ENCODE results near the gene SH3BP4.

Gene SH3BP4

DNA sequence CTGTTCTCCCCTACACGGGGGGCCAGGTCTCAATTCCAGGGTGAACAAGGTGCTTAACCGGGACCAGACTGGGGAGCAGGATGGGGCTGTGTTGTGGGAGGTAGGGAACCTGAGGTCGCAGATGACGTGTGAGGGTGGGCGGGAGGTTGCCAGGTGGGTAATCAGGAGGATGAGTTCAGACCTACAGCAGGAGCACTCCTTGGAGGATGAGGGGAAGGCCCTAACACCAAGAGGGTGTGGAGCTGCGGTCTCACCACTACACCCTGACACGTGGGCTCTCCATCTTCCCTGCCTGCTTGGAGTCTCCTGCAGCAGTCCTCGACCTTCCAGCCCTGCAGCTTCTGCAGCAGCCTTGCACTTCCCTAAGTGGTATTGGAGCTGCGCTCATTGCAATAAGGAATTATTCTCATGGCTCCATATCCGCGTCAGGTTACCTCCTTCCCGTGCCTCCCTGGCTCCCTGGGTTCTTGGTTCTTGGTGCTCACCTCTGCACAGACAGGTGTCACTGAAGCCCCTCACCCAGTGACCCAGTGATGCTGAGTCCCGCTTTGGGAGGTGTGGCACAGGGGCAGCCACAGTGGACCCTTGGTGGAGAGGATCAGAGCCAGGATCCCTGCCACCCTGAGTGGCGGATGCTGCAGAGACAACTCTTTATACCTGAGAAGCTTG lies 15.5 kb downstream of the SH3BP4 start:
- no peak for DNase-seq (ENCODE audit: low read depth in 2 of 2)

DNA sequence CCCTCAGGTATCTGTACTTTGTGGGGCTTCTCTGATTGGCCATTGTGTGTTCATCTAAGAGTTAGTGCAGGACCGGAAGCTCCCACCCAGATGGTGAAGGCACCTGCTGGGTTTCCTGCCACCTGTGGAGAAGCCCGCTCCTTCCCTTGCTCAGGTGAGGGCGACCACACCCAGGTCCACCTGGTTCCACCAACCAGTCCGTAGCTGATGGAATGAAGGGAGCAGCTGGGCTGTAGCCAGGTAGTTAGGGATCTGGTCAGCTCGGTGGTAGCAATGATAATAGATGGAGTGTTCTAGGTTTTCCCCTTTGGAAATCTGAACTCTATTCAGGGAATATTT lies 16.0 kb downstream of the SH3BP4 start:
- no peak for DNase-seq (ENCODE audit: low read depth in 2 of 2)

DNA sequence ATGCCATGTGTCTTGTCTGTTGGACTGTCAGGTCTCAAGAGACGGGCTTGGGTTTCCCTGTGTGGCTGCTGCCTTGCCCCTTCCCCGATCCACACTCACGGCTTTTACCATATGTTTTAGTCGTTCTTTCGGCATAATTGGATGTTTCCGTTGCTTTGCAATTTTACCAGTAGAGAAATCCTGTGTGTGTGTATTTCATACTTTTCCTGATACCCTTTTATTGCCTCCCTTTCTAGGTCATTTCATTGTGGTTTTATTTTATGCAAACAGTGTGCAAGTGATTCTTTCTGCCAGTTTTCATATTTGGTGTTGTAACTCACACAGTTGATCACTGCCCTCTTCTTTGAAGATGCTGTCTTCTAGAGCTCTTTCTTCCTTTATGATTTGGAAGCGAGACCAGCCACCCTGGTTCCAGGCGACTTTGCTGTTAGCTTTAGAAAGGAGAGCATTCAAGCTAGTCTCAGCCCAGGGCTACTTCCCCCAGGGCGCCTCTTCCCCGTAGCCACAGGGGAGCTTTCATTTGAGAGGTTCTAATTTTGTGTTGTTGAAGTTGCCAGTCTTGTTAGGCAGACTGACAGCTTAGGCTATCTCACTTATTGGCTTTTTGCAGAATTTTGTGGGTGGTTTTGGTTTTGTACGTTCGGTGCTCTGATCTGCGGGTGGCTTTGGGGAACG lies 17.0 kb downstream of the SH3BP4 start:
- DNase-seq (ENCODE audit: low read depth in 2 of 2): no peak

DNA sequence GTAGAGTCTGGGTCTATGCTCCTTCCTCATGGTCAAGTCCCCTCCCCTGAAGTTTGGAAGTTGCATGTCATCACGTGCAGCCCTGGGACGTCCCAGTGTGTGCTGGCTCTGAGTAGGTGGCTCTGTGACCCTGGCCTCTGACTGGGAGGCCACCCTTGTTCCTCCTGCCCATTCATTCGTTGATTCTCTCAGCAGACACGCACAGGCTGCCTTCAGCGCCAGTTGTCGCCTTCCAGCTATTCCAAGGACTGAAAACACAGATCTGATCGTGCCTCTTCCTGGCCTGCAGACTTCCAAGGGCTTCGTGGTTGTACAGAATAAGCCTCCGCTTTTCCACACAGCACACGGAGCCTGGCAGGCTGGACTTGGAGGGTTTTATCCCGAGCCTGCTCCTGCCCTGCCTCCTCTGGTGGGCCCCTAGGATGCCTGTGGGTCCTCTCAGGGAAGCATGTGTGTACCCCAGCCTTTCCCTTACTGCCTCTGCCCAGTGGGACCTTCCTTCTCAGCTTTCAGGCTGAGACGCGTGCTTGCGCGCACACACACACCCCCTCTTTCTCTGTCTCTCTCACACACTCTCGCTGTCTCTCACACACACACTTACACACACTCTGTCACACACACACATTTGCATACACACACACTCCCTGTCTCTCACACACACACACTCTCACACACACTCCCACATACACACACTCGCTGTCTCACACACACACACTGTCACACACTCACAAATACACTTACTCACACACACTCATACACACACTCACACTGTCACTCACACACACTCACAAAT lies 17.7 kb downstream of the SH3BP4 start:
- no peak for DNase-seq (ENCODE audit: low read depth in 2 of 2)

DNA sequence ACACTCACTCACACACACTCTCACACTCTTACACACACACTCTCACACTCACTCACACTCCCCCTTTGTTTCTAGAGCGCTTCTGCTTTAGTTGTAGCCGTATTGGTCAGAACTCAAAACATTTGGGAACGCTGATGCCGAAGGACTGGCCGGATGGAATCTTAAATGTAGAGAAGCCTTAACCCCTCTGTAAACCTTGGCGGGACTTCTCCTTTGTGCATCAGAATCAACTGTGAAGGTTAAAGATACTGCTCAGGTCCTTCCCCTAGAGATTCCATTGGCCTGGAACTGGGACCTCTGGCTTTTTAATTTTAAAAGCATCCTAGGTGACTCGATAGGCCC lies 18.3 kb downstream of the SH3BP4 start:
- DNase-seq (ENCODE audit: low read depth in 2 of 2): no peak

DNA sequence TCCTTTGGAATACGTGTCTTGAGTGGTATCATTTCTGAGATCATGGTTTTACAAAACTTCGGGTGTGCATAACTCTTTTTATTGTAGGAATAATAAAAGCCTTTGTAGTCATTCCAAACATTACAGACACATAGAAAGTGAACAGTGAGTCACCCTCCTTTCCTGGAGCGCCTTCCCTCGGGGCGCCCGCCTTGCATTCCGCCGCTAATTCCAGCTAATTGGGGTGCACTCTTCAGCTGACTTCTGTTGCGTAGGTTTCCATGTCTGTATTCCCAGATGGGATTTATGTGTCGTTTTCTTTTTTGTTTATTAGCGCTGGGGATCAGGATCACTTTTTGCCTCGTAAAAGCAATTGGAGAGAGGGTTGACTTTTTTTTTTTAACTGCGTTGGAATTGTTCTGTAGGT lies 18.7 kb downstream of the SH3BP4 start:
- no peak for DNase-seq (ENCODE audit: low read depth in 2 of 2)

DNA sequence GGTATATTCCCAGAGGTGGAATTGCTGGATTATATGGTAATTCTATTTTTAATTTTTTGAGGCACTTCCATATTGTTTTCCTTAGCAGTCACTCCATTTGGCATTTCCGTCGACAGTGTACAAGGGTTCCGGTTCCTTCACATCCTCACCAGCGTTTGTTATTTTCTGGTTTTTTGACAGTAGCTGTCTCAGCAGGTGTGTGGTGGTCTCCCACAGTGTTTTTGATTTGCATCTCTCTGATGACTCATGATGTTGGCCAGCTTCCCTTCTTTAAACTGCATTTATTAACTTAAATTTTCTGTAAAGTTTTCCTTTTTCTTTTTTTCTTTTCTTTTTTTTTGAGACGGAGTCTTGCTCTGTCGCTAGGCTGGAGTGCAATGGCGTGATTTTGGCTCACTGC lies 19.7 kb downstream of the SH3BP4 start:
- DNase-seq (ENCODE audit: low read depth in 2 of 2): no peak

DNA sequence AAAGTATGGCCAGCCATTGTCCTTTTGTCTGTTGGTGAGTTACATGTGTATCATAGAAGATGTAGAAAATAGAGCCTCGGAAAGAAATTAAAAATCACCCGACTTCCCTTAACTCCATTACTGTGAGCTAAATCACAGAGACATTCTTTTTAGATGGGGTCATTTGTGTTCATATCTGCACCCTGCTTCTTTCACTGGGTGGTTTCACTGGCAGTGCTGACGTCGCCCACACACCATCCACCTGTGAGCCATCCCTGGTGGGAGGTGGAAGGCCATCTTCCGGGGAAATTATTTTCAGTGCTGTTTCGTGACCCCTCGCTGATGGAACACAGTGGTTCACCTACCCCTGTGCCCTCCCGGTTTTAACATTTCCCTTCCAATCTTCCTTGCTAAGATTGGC lies 21.2 kb downstream of the SH3BP4 start:
- no peak for DNase-seq (ENCODE audit: low read depth in 2 of 2)

DNA sequence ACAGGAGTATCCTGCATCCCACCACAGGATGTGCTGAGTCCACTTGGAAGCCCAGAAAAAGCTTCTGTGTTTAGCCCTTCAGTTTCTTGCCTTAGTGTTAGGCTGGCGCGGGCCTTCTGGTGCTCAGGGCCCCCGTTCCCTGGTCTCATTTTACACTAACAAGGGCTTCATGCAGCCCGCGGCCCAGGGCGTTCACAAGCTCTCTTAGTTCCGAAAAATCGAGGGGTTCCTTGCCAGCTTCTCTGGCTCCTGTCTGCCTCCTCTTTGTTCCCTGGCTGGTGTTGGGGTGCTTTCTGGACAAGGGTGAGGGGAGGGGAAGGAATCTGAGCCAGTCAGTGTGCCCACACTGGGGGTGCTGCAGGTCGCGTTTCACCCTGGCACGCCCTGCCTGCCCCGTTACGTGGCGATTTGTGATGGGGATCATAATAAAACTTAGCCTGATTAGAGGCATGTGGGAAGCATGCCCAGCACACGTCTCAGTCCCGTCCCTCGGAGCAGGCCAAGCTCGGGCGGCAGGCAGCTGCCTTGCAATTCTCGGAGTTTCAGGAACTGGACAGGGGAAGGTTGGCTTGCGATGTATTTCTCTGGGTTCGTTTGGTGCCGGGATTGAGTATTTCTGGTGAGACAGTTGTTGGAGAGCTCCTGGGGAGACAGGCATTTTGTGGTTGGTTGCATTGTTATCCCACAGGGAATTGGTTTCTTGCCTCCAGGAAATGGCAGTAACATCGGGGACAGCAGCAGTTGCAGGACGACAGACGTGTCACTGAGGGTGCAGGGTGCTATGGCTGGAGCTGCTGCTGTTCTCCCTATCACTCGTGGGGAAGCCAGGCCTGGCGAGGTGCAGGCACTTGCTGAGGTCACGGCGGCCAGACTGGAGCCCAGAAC lies 22.9 kb downstream of the SH3BP4 start:
- DNase-seq (ENCODE audit: low read depth in 2 of 2): no peak

DNA sequence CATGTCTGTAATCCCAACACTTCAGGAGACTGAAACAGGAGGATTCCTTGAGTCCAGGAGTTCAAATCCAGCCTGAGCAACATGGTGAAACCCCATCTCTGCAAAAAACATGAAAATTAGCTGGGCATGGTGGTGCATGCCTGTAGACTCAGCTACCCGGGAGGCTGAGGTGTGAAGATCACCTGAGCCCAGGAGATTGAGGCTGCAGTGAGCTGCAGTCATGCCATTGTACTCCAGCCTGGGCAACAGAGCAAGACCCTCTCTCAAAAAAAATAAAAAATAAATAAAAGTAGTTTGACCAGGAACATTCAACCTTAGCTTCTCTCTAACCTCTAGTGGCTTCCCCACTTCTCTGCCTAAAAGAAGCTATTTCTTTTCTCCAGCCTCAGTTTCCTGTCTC lies 23.8 kb downstream of the SH3BP4 start:
- no peak for DNase-seq (ENCODE audit: low read depth in 2 of 2)

DNA sequence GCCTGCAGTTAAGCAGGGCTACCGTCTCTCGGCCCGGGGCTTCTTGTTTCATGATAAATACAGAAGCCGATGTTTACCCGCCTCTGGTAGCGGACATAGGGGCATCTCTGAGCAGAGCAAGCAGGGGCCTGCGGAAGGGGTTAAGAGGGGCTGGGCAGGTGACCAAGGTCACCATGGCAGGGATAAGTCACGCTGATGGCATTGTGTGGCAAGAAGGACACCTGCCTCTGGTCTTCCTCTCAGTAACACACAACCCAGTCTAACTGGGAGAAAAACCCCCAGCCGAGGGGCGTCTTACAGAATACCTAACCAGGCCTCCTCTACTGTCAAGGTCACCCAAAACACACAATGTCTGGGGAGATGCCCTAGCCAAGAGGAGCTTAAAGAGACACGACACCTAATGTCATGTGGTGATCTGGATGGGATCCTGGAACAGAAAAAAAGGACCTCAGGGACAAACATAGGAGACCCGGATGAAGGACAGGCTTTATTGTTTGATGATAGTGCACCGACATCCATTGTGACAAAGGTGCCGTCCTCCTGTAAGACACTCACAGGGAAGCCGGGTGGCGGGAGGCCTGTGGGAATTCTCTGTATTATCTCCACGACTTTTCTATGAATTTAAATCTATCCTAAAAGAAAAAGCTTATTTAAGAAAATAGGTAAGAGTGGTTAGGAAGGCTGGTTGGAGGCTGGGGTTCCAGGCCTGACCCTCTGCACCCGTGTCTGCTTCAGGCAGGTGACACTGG lies 24.8 kb downstream of the SH3BP4 start:
- no peak for DNase-seq (ENCODE audit: low read depth in 2 of 2)

DNA sequence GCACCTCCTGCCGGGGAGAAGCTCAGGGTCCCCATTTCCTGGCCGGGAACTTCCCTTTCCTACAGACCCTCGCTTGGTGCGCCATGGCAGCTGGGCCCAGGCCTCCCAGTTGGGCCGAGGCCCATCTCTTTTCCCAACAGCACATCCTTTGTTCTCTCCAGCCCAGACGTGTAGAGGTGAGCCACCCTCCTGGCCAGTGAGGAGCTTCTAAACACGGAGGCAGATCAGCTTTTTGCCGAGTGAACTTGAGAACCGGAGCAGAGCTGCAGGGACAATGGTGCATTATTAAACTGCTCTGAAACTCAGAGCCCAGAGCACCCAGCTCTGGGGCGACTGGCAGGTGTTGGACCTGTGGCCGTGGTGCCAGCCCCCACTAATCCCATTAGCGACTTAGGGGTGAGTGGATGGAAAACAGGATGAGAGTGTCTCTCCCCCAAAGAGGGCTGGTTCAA lies 25.4 kb downstream of the SH3BP4 start:
- no peak for DNase-seq (ENCODE audit: low read depth in 2 of 2)

DNA sequence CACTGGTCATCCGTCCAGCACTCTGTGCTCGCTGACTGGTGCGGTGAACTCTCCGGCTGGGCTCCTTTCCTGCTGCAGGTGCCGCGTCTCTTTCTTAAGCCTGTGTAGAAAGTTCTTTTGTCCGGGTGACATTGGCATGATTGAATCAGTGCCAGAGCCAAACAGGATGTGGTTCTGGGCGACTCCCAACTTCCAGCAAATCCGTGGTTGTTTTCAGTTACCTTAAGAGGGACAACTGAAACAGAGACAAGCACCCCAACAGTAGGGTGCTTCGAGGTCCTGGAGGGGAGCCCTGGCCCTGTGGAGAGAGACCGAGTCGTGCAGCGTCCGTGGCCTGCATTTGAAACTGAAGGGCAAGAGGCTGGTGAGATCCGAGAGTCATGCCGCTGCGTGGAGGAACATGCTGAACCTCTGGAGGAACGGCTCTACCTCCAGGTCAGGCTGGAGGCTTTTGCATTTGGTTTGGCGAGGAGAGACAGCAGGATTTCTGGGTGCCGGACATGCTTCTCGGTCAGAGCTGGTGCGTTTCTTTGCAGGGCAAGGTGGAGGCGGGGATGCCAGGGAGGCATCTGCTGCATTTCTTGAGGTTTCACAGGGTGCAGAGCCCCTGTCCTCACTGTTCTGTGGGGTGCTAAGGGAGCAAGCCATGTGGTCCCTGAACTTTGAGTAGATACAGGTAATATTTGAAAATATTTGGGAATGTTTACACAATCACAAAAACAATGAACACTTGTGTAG lies 26.8 kb downstream of the SH3BP4 start:
- DNase-seq (ENCODE audit: low read depth in 2 of 2): no peak

DNA sequence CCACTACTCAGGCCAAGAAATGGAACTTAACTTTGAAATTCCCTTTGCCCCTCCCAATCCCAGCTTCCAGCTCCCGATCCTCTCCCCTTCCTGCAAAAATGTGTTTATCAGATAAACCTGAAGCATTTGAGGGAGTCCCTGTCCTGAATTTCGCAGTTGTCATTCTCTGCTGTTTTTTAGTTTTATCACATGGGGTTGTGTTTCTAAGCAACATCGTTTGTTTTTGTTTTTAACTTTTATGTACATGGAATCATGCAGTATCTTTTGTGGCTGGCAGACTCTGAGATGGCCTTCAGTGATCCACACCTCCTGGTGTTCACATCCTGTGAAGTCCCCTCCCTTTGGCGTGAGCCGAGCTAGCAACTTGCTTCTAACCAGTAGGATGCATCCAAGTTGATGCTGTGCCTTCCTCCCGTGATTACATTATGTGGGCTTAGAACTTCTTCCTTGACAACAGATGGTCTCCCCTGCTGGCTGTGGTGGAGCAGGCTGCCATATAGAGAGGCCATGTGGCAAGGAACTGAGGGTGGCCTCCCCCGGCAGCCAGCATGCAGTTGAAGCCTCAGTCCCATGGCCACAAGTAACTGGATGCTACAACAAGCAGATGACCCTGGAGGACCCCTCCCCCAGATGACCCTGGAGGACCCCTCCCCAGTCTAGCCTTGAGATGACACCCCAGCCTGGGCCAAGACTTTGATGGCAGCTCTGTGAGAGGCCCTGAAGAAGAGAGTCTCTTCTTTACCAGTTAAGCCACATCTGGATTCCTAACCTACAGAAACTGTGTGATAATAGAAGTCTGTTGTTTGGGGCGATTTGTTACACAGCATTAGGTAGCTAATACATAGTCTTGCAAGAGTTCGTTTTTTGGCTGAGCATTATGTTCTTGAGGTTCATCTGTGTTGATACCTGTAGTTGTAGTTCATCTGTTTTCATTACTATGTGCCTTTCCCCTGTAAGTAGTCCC lies 27.7 kb downstream of the SH3BP4 start:
- no peak for DNase-seq (ENCODE audit: low read depth in 2 of 2)

DNA sequence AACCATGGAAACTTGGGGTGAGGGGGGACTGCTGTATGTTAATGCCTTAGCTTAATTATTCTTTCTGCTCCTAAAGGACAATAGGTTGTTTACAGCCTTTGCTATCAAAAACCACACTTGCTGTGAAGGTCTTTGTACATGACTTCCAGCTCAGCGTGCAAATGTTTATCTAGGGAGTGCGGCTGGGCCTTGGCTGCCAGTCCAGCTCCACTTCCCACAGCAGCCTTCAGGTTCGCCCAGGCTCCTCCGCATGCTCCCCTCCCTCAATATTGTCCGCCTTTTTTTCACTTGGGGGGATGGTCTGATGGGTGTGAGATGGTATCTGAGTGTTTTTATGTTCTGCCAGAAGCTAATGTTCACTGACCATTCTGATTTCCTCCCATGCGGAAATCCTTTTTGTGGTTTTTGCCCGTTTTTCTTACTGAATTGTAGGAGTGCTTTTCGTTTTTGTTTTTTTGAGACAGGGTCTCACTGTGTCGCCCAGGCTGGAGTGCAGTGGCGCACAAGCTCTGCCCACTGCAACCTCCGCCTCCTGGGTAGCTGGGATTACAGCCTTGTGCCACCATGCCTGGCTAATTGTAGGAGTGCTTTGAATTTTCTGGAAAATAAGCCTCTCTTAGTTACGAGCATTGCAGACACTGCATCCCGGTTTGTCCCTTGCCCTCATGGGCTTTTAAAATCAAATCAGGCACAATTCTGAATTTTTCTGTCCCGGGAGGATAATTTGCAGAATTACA lies 28.8 kb downstream of the SH3BP4 start:
- DNase-seq (ENCODE audit: low read depth in 2 of 2): no peak

DNA sequence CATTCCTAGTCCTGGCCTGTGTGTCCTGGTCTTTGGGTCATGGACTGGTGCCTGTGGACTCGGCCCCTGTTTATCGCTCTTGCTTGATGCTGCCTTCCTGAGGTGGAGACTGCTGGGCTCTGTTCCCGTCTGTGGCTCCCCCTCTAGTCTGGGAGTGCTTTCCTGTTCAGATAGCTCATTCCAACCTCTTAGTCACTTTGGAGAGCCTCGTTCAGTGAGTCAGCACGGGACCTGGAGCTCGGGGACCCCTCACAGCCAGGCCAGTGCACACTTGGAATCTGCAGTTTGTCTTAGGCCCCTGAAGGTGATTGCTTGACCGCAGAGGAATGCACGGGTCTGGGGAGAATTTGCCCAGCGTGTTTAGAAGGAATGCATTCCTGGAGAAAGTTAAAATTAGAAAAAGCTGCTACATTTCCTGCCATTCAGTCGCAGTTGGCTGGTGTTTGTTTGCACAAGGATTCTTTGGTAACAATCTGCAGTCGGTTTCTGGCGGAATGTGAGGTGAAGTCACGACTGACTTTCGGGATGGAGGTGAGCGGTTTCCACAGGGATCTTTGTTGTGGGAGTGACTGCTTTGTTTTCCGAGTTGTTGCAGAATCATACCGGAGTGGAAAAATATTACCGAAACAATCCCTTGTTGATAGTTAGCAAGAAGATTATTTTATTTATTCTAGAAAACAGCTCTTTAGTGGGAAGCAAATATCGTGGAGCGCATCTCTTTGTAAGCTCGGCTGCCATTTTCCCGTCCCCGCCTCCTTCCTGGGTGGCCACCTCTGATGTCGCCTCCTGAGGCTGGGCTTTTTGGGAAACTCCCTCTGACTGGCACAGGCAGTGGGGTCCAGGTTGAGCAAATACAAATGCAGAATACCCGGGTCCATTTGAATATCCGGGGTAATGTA lies 29.6 kb downstream of the SH3BP4 start:
- DNase-seq (ENCODE audit: low read depth in 2 of 2): no peak

DNA sequence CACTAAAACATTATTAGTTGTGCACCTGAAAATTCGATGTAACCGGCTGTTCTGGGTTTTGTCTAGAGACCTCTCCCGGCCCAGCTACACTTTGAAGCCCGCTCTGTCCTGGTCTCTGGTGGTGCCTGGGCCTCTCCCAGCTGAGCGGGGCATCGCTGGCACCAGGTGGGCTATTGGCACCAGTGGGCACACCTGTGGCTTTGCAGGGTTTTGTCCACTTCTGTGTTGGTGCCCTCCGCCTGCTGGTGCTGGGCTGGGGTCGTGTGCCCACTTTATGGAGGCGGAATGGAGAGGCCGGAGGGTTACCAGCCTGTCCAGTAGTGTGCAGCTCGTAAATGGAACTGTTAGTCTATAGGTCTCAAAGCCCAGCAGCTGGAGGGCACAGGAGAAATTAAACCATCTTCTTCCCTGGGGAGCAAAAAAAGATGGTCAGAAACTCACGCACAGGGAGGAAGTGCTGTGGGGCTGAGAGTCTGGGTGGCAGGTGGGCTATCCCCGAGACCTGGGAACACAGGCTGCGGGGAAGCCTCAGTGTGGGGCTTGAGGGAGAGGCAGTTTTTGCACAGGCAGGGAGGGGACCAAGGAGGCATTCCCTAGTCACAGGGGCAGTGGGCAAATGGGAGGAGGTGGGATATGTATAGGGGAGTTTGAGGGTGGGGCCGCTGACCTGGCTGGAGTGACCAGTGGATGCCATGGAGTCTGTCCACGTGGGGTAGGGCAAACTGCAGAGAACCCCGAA lies 30.4 kb downstream of the SH3BP4 start:
- no peak for DNase-seq (ENCODE audit: low read depth in 2 of 2)
